T-helper 1 cell treated with Interleukin-12 subunit alpha and Interleukin-12 subunit beta and Interleukin-4 antibody, amounts not matched to agents 30 ng/mL and 1 ng/mL, for 36 hours (primary cell): ENCODE measurements around the gene ST6GALNAC3. TPM values are rescaled to one million over a fixed set of nuclear protein-coding genes. Genes with fewer than 3 reads are reported as not detected.

Experiments
- intact Hi-C: fragments of 100-400 bp; cut with micrococcal nuclease; formaldehyde crosslinking; loops from one replicate; pipeline ENCODE4 v1.15.1; 2024
- total RNA-seq: library from RNA; stranded (reverse); gene quantifications from 2 replicates; pipeline ENCODE4 v1.2.3, GENCODE V29; 2022

Gene ST6GALNAC3
- total RNA-seq, 1 donor from 2014 or later: 0.12 TPM

DNA sequence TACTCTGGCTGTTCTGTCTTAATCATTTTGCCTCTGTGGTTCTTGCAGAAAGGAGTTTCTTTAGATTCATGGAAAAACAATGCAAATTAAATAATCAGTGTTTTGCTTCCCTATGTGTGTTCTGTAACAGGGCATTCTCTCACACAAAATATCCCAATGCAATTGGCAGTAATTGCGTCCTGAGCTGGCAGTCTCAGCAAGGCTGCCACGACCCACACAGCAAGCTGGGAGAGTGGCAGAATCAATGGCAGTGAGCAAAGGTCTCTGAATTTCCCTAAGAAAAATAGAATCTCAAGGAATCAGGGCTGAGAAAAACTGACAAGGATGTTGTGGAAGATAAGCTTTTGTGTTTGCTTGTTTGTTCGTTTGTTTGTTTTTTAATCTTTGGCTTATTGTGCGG is 594.6 kb downstream of the ST6GALNAC3 start:
- intact Hi-C loops: no loop called here

DNA sequence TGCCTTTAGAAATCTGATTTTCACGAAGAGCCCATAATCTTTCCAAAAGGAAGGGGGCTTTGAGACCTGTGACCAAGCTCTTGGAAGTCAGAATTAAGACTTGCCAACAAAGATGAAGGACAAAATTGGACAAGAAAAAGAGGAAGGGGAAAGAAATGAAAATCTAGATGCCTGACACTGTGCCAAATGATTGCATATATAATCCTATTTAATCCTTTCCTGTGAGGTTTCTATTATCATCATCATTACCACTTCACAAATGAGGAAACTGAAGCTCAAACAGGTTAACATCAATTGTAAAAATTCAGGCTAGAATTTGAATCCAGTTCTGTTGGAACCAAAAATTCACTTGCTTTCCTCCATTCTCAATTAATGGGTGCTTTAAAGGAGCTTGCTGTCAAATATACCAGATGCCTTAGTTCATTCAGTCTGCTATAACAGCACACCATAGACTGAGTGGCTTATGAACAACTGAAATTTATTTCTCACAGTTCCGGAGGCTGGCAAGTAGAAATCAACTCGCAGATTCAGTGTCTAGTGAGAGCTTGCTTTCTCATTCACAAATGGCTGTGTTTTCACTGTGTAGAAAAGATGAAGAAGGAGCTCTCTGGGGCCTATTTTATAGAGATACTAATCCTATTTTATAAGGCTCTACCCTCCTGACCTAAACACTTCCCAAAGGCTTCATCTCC is 595.2 kb downstream of the ST6GALNAC3 start:
- intact Hi-C loops: no loop called here

DNA sequence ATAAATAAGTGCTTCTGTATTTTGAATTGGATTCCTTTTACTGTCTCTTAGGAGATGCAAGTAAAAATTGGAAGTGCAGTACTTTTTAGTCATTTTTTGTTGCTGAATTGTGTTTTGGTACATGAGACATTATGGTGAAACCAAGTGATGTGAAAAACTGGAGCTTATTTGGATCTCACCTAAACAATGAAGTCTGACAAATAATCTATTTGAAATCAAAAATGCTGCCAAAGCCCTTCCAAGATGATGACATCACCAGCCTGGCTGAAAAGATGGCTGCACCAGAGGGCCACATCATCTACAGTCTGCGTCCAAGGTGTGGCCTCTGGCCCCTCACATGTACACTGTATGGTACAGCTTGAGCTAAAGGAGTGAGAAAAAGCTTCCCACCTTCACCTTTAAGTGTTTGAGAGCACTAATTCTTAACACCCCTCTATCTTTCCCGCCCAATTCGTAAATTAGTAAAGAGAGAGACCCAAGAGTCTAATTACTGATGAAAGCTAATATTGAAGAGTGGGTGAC is 600.2 kb downstream of the ST6GALNAC3 start:
- intact Hi-C loops: no loop called here

DNA sequence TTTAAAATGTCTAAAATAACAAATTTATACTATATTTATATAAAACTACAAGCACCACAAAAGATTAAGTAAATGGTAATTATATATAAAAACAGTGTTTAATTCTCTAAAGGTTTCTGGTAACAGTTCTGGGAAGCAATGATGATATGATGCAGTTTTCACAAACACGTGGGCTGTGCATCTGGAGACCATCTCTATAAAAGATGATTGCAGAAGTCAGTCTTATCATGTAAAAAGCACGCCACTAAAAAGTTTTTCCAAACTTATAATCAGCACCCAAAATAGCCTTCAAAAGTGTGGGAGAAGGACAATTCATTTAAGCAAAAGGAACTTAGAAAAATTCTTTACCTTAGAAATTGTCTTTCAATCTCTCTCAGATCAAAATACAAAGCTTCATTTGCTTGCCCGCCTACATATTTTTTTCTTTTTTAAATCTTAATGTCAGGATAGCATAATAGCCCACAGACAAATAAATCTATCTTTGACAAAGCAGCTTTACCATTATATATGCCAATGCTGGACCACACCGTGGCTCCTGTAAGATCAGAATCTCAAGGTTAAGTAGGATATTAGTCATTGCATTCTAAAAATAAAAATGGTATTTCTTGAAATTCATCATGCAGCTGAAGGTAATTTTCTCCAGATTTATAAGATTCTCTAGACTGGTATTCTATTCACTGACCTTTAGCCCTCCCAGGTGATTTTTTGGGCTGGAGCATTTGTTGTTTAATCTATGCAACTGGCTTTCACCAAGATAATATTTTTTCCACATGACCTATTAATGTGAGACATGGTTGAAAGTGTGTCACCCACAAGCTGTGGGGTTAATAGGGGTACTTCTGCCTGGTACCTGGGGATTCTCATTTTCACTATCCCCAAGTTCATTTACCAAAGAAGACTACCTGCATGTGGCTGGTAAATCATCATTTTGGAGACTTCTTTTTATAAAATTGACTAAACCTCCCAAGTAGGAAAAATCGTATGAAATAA is 603.2 kb downstream of the ST6GALNAC3 start:
- intact Hi-C loops: no loop called here

DNA sequence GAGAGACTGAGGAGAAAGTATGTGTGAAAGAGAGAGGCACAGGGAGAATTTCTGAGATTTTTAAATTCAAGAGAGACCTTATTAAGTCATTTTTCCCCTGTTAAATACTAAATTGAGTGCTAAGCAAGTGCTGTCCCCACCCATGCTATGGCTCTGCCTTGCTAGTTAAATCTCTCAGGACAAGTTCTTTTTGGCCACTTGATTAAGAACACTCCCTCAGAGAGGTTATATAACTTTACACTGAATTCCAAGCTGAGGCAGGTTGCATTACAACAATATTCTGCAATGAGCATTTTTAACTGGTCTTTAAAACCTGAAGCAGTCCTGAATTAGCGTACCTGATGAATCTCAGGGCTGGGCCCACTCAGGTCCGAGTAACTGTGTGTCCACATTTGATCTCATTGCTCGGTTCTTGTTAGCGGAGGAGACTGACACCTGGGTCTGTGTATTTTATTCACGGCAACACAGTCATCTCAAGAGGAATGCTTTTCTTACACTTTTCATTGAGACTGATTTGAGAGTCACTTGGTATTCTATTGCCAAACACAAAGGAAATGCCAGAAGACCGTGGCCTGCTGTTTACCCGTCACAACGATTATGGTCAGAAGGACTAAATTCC is 605.1 kb downstream of the ST6GALNAC3 start:
- intact Hi-C loops: no loop called here

DNA sequence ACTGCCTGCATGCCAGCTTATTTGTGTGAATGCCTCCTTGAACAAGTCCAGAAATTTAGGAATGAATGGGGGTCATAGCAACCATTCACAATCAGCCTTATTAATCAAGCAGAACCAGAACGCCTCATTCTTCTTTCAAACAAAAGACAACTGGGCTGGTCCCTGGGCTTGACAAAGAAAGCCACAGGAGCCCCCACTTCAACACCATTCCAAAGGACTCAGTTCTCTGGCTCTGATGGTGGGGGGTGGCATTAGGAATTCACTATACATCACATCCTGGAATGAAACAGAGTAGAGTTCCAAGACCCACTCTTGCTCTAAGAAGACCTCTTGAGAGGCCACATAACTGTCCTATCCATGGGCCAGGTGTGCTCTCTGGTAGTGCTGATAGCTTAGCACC is 606.1 kb downstream of the ST6GALNAC3 start:
- intact Hi-C loops: no loop called here

DNA sequence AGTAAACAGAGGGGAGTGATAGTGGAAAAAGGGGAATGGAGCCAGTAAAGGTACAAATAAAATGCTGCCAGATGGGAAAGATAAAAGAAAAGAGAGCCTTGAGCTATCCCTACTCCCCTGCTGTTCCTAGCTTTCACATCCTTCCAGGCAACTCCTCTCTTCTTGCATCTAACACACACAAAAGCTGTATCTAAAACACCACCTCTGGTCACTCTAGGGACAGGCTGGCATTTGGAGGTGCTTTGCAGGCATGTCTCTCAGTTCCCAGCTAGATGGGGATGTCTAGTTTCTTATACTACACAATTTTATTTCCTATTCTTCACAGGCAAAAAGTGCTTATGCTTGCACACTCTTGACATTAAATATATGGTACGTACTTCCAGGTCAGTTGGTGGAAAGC is 607.6 kb downstream of the ST6GALNAC3 start:
- intact Hi-C loops: no loop called here

Other genes starting within 250 kb of the ST6GALNAC3 start
- not detected in 2 replicates for gene ASB17, start 142.3 kb upstream of the ST6GALNAC3 start, total RNA-seq